Spinal cord (tissue), 10 donors: ENCODE data around the gene AGAP9. TPM values are rescaled to one million over a fixed set of nuclear protein-coding genes. Genes with fewer than 3 reads are reported as not detected.
"Not testable (repeated sequence)": the region's sequence is repeated elsewhere in the genome, so short reads cannot be mapped to it uniquely, and the experiment has no call there.

Experiments used
- DNase-seq, 6 donors: peaks; one replicate each; pipeline versions ENCODE4 v3.0.0 to v3.0.0-alpha.2; 2013 to 2015; ENCODE audit warnings: low spot score in 6 of 6, low read depth in 4 of 6
- H3K27ac ChIP-seq: one replicate; pipeline ENCODE4 v1.5.1; 2013; ENCODE audit warnings: low read depth, low read length, control low read depth
- H3K27me3 ChIP-seq: one replicate; pipeline ENCODE4 v1.6.1; 2013; ENCODE audit warnings: low read length; ENCODE audit not compliant: control insufficient read depth, insufficient read depth
- H3K36me3 ChIP-seq: one replicate; pipeline ENCODE4 v1.6.1; 2013; ENCODE audit warnings: low read length; ENCODE audit not compliant: control insufficient read depth, insufficient read depth
- H3K4me1 ChIP-seq: one replicate; pipeline ENCODE4 v1.6.1; 2013; ENCODE audit warnings: low read length; ENCODE audit not compliant: control insufficient read depth, insufficient read depth
- H3K4me3 ChIP-seq: one replicate; pipeline ENCODE4 v1.5.1; 2013; ENCODE audit warnings: low read depth, low read length, control low read depth
- H3K9me3 ChIP-seq: one replicate; pipeline ENCODE4 v1.6.1; 2013; ENCODE audit warnings: low read length; ENCODE audit not compliant: control insufficient read depth, insufficient read depth
- WGBS: methylation state at CpG from one replicate; pipeline ENCODE4 v1.1.5; 2013; ENCODE audit warnings: missing lambda C conversion rate; ENCODE audit not compliant: insufficient coverage; 5-methylcytosine and 5-hydroxymethylcytosine counted together
- polyA plus RNA-seq, 2 donors: library from polyadenylated mRNA; unstranded; fragments of 120-200 nt; gene quantifications; one replicate each; pipeline ENCODE4 v1.2.1, GENCODE V29; 2013; ENCODE audit not compliant: insufficient read length in 2 of 2
- total RNA-seq, 2 donors: library from RNA; depleted of rRNA in 1 of 2; stranded (reverse); fragments of 120-200 nt in 1 of 2; fragments of >200 nt in 1 of 2; gene quantifications; one replicate each; pipeline versions ENCODE4 v1.2.3 to v1.2.4, GENCODE V29; 2013 to 2014
- donor health status: healthy.

AGAP9 gene
- total and polyA plus RNA-seq, 4 donors: 1.7 to 17.3 (median 11.3) TPM

DNA sequence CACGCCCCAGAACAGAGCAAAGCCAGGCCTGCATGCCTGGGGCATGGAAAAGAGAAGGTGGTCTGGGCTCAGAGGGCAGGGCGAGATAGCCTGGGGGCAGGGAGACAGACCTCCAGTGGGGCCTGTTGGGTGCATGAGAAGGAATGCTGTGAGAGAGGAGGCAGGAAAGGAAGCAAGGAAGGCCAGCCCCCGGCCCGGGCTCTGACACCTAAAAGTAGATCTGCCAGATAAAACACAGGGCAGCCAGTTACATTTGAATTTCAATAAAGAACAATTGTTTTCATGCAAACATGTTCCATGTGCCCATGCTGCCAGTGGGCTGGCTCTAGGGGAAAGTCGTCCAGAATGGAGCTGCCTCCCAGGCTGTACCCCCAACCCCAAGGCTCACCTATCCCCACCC is 45.3 kb downstream of the AGAP9 start:
- not testable (repeated sequence) for H3K4me3 ChIP-seq, DNase-seq, H3K27me3 ChIP-seq, H3K36me3 ChIP-seq, H3K9me3 ChIP-seq, H3K27ac ChIP-seq, H3K4me1 ChIP-seq
- no CpG with 5 or more reads among the region's 5 CpGs for WGBS

DNA sequence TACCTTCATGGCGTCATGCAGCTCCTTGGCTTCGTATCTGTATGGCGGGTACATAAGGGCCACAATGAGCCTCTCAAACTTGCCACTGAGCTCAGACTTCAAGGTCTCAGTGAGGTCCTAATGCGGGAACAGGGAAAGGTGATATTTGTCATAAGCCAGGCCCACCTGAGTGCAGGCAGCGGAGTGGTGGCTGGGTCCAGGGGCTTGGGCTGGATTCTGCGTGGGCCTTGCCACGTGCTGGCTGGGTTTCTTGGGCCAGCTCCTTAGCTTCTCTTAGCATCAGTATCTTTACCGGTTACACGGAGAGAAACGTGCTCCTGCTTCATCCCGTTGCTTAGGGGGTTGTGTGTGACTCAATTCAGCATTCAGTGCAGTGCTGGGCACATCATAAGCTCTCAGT is 46.4 kb downstream of the AGAP9 start:
- not testable (repeated sequence) for H3K4me3 ChIP-seq, H3K27me3 ChIP-seq, H3K36me3 ChIP-seq, H3K9me3 ChIP-seq, H3K27ac ChIP-seq, DNase-seq, H3K4me1 ChIP-seq
- WGBS: no CpG with 5 or more reads among the region's 11 CpGs

DNA sequence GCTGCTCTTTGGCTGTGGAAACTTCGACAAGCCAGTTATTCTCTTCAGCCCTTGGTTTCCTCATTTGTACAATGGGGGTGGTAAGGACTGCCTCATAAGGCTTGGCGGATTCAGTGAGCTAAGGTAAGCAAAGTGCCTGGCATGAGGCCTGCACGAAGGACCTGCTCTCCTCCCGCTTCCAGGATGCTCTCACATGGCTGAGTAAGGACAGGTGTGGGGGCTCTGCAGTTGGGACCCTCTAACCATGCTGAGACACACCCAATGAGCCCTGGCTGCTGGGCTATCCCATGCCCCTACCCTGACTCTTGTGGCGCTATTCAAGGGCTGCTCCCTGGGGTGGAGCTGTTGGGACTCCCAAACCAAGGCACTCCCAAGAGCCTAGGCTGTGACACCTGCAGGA is 48.3 kb downstream of the AGAP9 start:
- H3K4me3 ChIP-seq, H3K4me1 ChIP-seq, H3K27me3 ChIP-seq, DNase-seq, H3K36me3 ChIP-seq, H3K9me3 ChIP-seq, H3K27ac ChIP-seq: not testable (repeated sequence)
- WGBS: no CpG with 5 or more reads among the region's 5 CpGs

DNA sequence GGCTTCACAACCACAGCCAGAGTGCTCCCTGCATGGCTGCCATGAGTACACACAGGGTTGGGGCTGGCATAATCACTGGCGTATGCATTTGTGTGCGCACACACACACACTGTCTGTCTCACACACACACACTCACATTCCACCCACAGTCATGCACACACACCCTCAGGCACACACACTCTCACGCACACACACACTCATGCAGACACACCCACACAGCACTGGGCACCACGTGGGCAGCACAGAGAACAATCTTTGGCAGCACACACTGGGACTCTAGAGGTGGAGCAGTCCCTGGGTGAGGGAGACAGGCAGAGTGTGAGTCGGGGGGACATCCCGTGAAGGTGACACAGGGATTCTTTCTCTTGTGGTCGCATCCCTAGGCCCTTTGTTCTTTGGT is 49.9 kb downstream of the AGAP9 start:
- DNase-seq, H3K9me3 ChIP-seq, H3K36me3 ChIP-seq, H3K4me3 ChIP-seq, H3K27me3 ChIP-seq, H3K27ac ChIP-seq, H3K4me1 ChIP-seq: not testable (repeated sequence)
- no CpG with 5 or more reads among the region's 7 CpGs for WGBS

DNA sequence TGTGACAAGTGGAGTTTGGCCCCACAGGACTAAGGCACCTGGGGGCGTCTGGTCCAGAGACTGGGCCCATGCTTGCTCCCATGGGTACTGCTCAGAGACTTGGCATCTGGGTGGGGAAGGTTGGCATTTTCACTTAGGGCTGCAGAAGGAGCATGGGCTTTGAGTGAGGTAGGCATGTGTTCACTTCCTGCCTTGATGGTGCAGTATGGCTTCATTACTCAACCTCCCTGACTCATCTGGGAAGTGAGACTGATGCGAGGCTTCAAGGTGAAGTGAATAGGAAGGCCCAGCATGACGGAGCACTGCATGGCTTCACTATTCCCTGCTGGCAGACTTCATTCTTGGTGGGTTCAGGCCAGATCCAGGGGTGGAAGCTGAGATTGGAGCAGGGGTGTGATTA is 50.8 kb downstream of the AGAP9 start:
- not testable (repeated sequence) for DNase-seq, H3K36me3 ChIP-seq, H3K4me3 ChIP-seq, H3K9me3 ChIP-seq, H3K4me1 ChIP-seq, H3K27me3 ChIP-seq, H3K27ac ChIP-seq
- no CpG with 5 or more reads among the region's 3 CpGs for WGBS

DNA sequence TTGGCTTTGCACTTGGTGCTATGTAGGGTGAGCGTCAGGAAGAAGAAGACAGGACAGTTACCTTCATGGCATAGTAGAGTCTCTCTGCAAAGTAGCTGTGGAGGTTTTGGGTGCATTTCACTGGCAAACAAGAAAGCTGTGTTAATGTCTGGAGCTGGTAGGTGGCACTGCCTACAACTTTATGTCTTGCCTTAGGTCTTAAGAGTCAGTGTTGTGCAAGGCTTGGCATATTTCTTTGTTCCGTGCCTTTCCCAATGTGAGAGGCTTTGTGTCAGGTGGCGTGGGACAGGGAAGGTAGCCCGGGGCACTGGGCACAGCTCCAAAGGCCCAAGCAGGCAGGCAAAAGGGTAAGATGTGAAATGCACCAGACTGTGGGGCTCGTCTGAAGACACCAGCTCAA is 51.4 kb downstream of the AGAP9 start:
- not testable (repeated sequence) for DNase-seq, H3K36me3 ChIP-seq, H3K9me3 ChIP-seq, H3K4me1 ChIP-seq, H3K4me3 ChIP-seq, H3K27ac ChIP-seq, H3K27me3 ChIP-seq
- WGBS: no CpG with 5 or more reads among the region's 5 CpGs

DNA sequence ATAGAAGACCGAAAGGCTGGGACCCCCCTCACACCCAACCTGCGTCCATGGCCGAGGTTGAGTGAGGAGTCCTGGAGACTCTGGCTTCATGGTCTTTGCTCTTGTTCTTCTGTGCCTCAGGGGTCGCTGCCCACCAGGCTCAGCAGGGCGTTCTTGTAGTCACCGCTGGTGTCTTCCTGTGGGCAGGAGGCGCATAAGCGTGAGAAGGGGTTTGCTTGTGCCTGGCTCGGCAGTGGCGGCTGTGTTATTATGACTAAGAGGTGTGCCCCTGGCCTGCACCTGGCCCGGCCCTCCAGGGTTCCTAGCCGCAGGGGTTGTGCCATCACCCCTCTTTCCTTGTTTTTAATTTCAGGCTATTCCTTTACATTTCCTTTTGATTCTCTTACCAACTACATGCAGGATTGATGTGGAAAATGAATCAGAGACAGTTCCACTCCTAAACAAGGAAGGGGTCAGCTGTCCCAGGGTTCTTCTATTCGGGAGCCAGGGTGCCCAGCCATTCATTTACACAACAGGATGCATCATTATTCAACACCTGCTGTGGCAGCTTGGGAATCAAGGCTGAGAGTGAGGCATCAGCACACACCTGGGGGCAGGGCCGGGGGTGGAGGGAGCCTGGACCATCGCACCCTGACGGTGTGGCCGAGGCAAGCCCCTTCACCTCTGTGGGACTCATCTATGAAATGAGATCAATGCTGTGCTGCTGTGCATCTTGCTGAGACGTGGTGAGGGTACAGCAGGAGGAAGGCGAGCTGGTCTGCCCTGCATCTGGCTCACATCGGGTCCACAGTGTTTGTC is 54.5 kb downstream of the AGAP9 start:
- WGBS: no CpG with 5 or more reads among the region's 20 CpGs
- not testable (repeated sequence) for H3K36me3 ChIP-seq

DNA sequence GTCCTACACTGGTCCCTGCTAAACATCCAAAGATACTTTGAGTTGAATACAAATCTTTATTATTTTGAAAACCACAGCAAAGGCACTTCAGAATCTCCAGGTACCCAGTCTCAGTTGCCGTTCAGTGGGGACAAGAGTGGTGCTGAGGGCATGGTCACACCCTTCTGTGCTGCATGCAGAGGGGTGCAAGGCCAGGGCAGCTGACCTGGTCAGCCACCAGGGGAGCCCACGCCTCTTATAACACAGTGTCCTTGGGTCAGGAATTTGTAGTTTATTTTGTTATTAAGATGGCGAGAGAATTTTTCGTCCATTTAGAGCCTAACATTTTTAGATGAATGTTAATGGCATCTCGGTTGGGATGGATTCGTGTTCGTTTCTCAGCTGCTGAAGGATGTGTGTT is 55.5 kb downstream of the AGAP9 start:
- no CpG with 5 or more reads among the region's 7 CpGs for WGBS

More for the DNA sequence above, 54.5 kb downstream of the AGAP9 start:
- not testable (repeated sequence) for DNase-seq, H3K4me1 ChIP-seq, H3K4me3 ChIP-seq, H3K27ac ChIP-seq, H3K9me3 ChIP-seq, H3K27me3 ChIP-seq

DNA sequence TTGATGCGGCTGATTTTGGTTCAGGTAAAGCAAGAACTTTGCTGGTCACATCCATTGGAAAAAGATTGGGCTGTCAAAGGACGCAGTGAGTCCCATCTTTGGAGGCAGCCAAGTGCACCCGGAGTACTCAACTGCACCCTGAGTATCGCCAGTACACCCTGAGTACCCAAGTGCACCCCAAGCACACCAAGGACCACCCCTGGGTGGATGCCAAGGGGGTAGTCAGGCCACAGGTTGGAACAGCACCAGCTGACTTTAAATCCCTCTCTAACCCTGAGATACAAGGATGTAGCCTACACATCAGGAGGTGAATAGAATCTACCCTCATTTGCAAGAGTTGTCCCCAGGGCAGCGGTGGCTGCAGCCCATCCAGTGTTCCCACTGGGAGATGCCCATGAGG is 56.0 kb downstream of the AGAP9 start:
- not testable (repeated sequence) for H3K27ac ChIP-seq, H3K27me3 ChIP-seq, H3K4me3 ChIP-seq, DNase-seq, H3K9me3 ChIP-seq, H3K36me3 ChIP-seq, H3K4me1 ChIP-seq
- no CpG with 5 or more reads among the region's 5 CpGs for WGBS

More for the DNA sequence above, 55.5 kb downstream of the AGAP9 start:
- not testable (repeated sequence) for H3K27me3 ChIP-seq, H3K27ac ChIP-seq, H3K9me3 ChIP-seq, H3K36me3 ChIP-seq, H3K4me3 ChIP-seq, H3K4me1 ChIP-seq, DNase-seq

DNA sequence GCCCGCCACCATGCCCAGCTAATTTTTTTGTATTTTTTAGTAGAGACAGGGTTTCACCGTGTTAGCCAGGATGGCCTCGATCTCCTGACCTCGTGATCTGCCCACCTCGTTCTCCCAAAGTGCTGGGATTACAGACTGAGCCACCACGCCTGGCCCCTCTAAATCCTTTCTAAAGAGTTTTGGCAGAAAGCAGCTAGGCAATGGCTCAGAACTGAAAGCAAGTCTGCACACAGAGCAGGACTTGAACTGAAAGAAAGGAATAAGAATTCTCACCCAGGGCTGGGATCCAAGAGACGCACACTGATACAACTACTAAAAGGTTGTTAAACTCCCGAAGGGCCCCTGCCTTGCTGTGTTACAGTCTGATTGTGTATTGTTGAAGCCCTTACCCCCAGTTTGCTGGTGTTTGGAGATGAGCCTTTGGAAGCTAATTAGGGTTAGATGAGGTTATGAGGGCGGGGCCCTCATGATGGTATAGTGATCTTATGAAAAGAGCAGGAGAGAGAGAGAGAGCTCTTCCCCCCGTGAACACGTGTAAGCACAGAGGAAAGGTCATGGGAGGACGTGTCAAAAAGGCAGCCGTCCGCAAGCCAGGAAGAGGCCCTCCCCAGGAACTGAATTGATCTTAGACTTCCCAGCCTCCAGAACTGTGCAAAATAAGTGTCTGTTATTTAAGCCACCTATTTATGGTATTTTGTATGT is 58.1 kb downstream of the AGAP9 start:
- not testable (repeated sequence) for DNase-seq, H3K4me1 ChIP-seq, H3K27me3 ChIP-seq, H3K36me3 ChIP-seq, H3K27ac ChIP-seq, H3K4me3 ChIP-seq, H3K9me3 ChIP-seq
- 82% methylated on average over 5 of the region's 14 CpGs for WGBS
